Measurements from ENCODE around the gene MORN5.

Gene MORN5

GRCh38 chr9:122144836-122145591, 14.7 kb upstream of the MORN5 start:
- no peak for DNase-seq

- no peak for DNase-seq
These were observed 14.2 kb upstream of the MORN5 start for GRCh38 chr9:122145592-122145863.

GRCh38 chr9:122151267-122151828, 8.4 kb upstream of the MORN5 start:
- DNase-seq = no peak

- no peak for DNase-seq
These were observed 3.9 kb upstream of the MORN5 start for GRCh38 chr9:122155796-122156195.

GRCh38 chr9:122158202-122158601, 1.5 kb upstream of the MORN5 start:
- DNase-seq = peak; percentile 23 to 32

GRCh38 chr9:122159925-122160246, 178 bp downstream of the MORN5 start:
- no peak for DNase-seq

- no peak for DNase-seq
These were observed 2.7 kb downstream of the MORN5 start for GRCh38 chr9:122162415-122162814.

GRCh38 chr9:122164286-122164685, 4.6 kb downstream of the MORN5 start:
- DNase-seq = no peak

GRCh38 chr9:122168356-122168755, 8.6 kb downstream of the MORN5 start:
- no peak for DNase-seq

- no peak for DNase-seq
These were observed 12.4 kb downstream of the MORN5 start for GRCh38 chr9:122172131-122172530.

GRCh38 chr9:122173670-122174069, 14.0 kb downstream of the MORN5 start:
- DNase-seq = no peak

- DNase-seq = no peak
These were observed 17.2 kb downstream of the MORN5 start for GRCh38 chr9:122176916-122177315.

GRCh38 chr9:122179054-122179689, 19.5 kb downstream of the MORN5 start:
- no peak for DNase-seq

GRCh38 chr9:122179690-122180074, 20.0 kb downstream of the MORN5 start:
- no peak for DNase-seq

- DNase-seq = no peak
These were observed 20.9 kb downstream of the MORN5 start for GRCh38 chr9:122180633-122181032.

- DNase-seq = no peak
These were observed 23.8 kb downstream of the MORN5 start for GRCh38 chr9:122183501-122183900.

GRCh38 chr9:122184551-122184950, 24.8 kb downstream of the MORN5 start:
- no peak for DNase-seq

GRCh38 chr9:122186301-122186700, 26.6 kb downstream of the MORN5 start:
- no peak for DNase-seq

GRCh38 chr9:122186777-122187470, 27.2 kb downstream of the MORN5 start:
- no peak for DNase-seq

GRCh38 chr9:122188369-122188768, 28.7 kb downstream of the MORN5 start:
- no peak for DNase-seq

- no peak for DNase-seq
These were observed 31.1 kb downstream of the MORN5 start for GRCh38 chr9:122190597-122191381.

- DNase-seq = no peak
These were observed 31.9 kb downstream of the MORN5 start for GRCh38 chr9:122191584-122191983.

- DNase-seq = no peak
These were observed 32.7 kb downstream of the MORN5 start for GRCh38 chr9:122192261-122192875.
